Prostate gland (tissue), 2 donors: ENCODE data around the gene EIF3J.

Experiments used
- CTCF ChIP-seq, 4 experiments: fragments of 200-600 bp in 2 of 4; fragments of 450-650 bp in 2 of 4; sonication (generic) in 2 of 4; IDR thresholded peaks; 1 replicate in 3 of 4; 2 replicates in 1 of 4; pipeline ENCODE4 v1.5.1; 2016 to 2019; ENCODE audit warnings: antibody characterized with exemption in 4 of 4, mild to moderate bottlenecking in 2 of 4, moderate library complexity in 2 of 4
- POLR2A ChIP-seq: fragments of 450-650 bp; IDR thresholded peaks from one replicate; pipeline ENCODE4 v1.6.1; 2016; ENCODE audit warnings: antibody characterized with exemption, mild to moderate bottlenecking

GRCh38 chr15:44595246-44595645, 58.3 kb downstream of the EIF3J start:
- TF ChIP-seq CTCF (IDR thresholded peaks at IDR 0.05) (no peak), POLR2A (no peak)
